Left ventricle myocardium inferior (tissue), 1 donor: ENCODE data around the gene VTI1A. TPM values are rescaled to one million over a fixed set of nuclear protein-coding genes. Genes with fewer than 3 reads are reported as not detected.

Experiments used
- DNase-seq: peaks from one replicate; pipeline ENCODE4 v3.0.0-alpha.2; 2020
- H3K27ac ChIP-seq: fragments of 200-600 bp; replicated peaks from 2 replicates; pipeline ENCODE4 v1.8.0; 2021
- H3K27me3 ChIP-seq: fragments of 200-600 bp; 2 replicates; pipeline ENCODE4 v1.8.0; 2021; ENCODE audit warnings: low read depth
- H3K36me3 ChIP-seq: fragments of 200-600 bp; 2 replicates; pipeline ENCODE4 v1.8.0; 2021
- H3K4me1 ChIP-seq: fragments of 200-600 bp; 2 replicates; pipeline ENCODE4 v1.8.0; 2021
- H3K4me3 ChIP-seq: fragments of 200-600 bp; 2 replicates; pipeline ENCODE4 v1.8.0; 2021; ENCODE audit warnings: mild to moderate bottlenecking, moderate library complexity
- H3K9me3 ChIP-seq: fragments of 200-600 bp; replicated peaks from 2 replicates; pipeline ENCODE4 v1.8.0; 2021
- CTCF ChIP-seq: fragments of 200-600 bp; IDR thresholded peaks from 2 replicates; pipeline ENCODE4 v1.8.0; 2021; ENCODE audit warnings: antibody characterized with exemption, mild to moderate bottlenecking, borderline replicate concordance
- intact Hi-C: fragments of 100-400 bp; cut with micrococcal nuclease; formaldehyde crosslinking; loops from one replicate; pipeline ENCODE4 v1.11.0; 2022
- total RNA-seq: library from RNA; stranded (reverse); fragmentation: NEBNext Ultra II Directional; extraction: Animal tissue kit (Norgen Biotek cat#: 25700); gene quantifications from one replicate; pipeline ENCODE4 v1.2.1, GENCODE V29; 2021
- donor health status: DM: no; HTN: yes; CAD: no; lungs with severe emphysema.

The VTI1A gene
- total RNA-seq, 1 donor from 2014 or later, result 20.5 TPM

GRCh38 chr10:112546474-112546873 lies 99.5 kb downstream of the VTI1A start:
- no peak for DNase-seq
- Histone ChIP-seq H3K36me3 (peaks cover 4% of the 10 kb centered on the region), H3K27ac (no peak overlapping the region), H3K4me3 (no peak overlapping the region), H3K27me3 (no peaks in the 10 kb centered on the region), H3K9me3 (peaks cover 13% of the 10 kb centered on the region), H3K4me1 (no peaks in the 10 kb centered on the region)
- no peak for TF ChIP-seq CTCF
- intact Hi-C loops, result no loop called here

- no peaks in the 10 kb centered on the region for H3K4me1 ChIP-seq
- no peaks in the 10 kb centered on the region for H3K36me3 ChIP-seq
- no peak for DNase-seq
- TF ChIP-seq CTCF, result no peak
- H3K27ac ChIP-seq, result no peak overlapping the region
- H3K4me3 ChIP-seq, result no peak overlapping the region
- H3K27me3 ChIP-seq, result no peaks in the 10 kb centered on the region
- intact Hi-C loops, result no loop called here
- peaks cover 5% of the 10 kb centered on the region for H3K9me3 ChIP-seq
Observed at GRCh38 chr10:112548535-112549276, 101.7 kb downstream of the VTI1A start.

- DNase-seq, result no peak
- intact Hi-C loops, result no loop called here
- no peak overlapping the region for H3K4me3 ChIP-seq
- H3K36me3 ChIP-seq, result no peaks in the 10 kb centered on the region
- H3K9me3 ChIP-seq, result no peaks in the 10 kb centered on the region
- H3K27ac ChIP-seq, result no peak overlapping the region
- H3K27me3 ChIP-seq, result no peaks in the 10 kb centered on the region
- TF ChIP-seq CTCF, result no peak
- no peaks in the 10 kb centered on the region for H3K4me1 ChIP-seq
Observed at GRCh38 chr10:112552593-112553110, 105.6 kb downstream of the VTI1A start.

GRCh38 chr10:112553315-112553714 lies 106.3 kb downstream of the VTI1A start:
- no peaks in the 10 kb centered on the region for H3K36me3 ChIP-seq
- H3K27me3 ChIP-seq, result no peaks in the 10 kb centered on the region
- H3K4me3 ChIP-seq, result no peak overlapping the region
- no peak for TF ChIP-seq CTCF
- H3K4me1 ChIP-seq, result no peaks in the 10 kb centered on the region
- no peaks in the 10 kb centered on the region for H3K9me3 ChIP-seq
- H3K27ac ChIP-seq, result no peak overlapping the region
- intact Hi-C loops, result no loop called here
- DNase-seq, result no peak

GRCh38 chr10:112554263-112554662 lies 107.2 kb downstream of the VTI1A start:
- Histone ChIP-seq H3K9me3 (no peaks in the 10 kb centered on the region), H3K4me1 (no peaks in the 10 kb centered on the region), H3K27ac (no peak overlapping the region), H3K36me3 (no peaks in the 10 kb centered on the region), H3K4me3 (no peak overlapping the region), H3K27me3 (no peaks in the 10 kb centered on the region)
- DNase-seq, result no peak
- TF ChIP-seq CTCF, result no peak
- intact Hi-C loops, result no loop called here
